Activated CD8-positive, alpha-beta memory T cell treated with anti-CD3 and anti-CD28 coated beads, Interleukin-2, amount 50 U/mL, for 1 hour (primary cell): ENCODE results near the gene UBC.

Experiments
- DNase-seq: peaks from one replicate; pipeline ENCODE4 v3.0.0-alpha.2; 2020; ENCODE audit errors: extremely low read depth

The UBC gene

DNA sequence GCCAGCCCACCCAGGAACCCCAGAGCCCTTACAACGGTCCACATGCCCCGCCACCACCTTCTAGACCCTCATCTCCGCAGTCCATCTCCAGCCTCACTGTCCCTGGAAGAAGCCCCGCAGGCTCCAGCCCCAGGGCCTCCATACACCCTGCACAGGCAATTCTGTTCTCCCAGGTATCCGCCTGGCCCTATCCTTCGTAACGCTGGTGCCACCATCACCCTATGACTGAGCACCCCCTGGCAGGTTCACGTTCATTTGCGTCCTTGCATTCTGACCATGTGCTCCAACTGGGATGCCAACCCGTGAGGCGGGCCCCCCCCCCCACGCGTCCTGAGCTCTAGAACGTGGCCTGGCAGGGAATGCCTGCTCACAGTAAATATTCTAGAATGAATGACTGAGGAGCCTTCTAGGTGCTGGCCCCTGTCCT is 50.1 kb downstream of the UBC start:
- no peak for DNase-seq

DNA sequence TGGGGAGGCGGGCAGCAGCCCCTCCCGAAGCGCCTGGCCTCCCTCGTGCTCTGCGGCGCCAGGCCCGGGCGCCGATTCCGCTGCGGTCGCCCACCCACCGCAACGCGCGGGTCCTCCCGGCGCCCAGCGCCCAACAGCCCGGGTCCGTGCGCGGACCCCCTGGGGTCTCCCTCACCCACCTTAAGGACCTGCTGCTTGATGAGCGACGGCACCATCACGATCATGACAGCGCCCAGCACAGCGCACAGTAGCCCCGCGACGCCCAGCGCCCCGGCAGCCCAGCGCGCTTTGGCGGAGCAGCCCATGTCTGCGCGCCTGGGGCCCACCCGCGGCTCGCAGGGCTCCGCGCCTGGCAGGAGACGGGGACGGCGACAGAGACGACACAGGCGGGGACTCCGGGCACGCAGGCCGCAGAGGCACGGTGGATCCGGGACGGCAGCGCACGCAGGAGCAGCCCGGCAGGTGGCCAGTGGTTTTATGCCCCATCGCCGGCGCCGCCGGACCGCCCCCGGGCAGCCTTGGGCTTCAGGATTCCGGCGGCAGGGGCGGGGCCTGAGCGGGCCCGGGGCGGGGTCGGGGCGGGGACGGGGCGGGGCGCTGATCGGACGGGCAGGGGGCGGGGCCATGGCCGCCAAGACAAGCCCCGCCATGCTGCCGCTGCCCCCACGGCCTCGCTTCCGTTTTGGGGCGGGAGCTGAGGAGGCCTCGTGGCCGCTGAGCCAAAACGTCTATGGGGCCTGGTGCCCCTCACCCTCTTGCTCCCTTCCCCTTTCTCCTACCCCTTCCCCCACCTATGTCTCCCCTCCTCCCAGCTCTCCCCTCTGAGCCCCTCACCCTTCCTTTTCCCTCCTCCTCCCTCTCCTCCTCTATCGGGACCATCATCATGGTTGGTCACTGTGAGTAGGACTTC is 50.8 kb downstream of the UBC start, which contains the start of gene SCARB1:
Gene SCARB1 (minus strand): TSS at position 449 of the 910 bp plus-strand sequence. CDS start 144 bp downstream, at position 305.
- DNase-seq, result peak; percentile 19

DNA sequence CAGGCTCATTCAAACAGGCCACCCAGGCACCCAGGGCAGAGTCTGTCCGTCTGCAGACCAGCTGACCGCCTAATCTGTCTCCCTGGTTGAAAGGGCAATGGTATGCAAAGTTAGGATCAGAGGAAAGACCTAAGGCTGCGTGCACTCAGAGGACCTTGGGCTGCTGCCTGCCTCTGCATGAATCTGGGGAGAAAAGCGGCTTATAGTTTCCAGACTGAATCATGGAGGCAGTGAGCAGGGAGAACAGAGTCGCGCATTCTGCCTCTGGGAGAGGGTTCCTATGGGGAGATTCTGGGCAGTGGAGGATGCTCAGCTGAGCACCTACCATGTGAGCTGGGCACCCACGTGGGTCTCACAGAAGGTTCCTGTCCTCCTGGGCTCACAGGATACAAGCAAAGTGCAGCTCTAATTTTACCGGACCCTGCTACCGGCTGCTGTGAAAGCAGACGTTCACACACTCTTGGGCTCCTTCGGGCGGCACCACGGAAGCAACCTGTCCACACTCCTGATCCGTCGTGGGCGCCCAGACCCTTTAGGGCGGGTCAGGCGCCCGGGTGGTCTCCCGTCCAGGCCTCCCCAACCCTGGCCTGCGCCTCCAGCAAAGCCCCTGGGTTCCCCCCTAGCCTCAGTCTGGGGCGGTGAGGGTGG is 51.6 kb downstream of the UBC start:
- DNase-seq, result no peak

DNA sequence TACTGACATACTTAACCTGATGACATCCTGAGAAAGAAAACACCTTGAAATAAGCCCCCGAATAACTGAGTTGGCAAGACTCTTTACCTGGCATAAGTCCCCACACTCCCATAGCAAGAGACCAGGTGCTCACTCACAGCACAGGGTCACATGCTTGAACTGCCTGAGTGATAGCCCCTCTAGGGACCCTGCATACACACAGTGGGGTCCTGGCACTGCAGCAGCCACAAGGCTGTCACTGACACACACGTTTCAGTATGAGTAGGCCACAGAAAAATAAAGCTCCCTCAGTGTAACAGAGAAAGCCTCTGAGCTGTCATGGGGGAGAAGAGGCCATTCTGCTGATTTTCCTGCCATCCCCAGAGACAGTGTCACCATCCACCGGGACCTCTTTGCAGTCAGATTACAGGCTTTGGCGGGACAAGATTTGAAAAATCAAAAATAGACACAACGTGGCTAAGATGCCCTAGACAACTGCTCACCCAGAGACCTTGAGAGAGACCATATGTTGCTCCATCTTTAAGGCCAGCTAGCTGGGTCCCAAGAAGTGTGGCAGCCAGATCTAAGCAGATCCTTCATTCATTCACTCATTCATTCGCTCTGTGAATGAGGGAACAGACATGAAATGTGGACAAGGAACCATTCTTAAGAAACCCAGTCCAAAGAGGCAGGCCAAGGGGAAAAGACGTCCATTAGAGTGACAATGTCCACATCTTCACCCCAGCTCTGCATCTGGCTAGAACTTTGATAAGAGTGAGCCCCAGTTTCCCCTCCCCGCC is 52.4 kb downstream of the UBC start:
- no peak for DNase-seq
